Endothelial cell (in vitro differentiated cells): Measurements from ENCODE around the gene PSMC3. TPM values are rescaled to one million over a fixed set of nuclear protein-coding genes. Genes with fewer than 3 reads are reported as not detected.
A peak's percentile ranks its signal among the peaks of the same experiment; 100 is the strongest.

Experiments used
- DNase-seq: peaks from one replicate; pipeline ENCODE4 v3.0.0; 2021; ENCODE audit warnings: low spot score
- H3K27ac Mint-ChIP-seq: one replicate; pipeline ENCODE4 v1.8.0; 2021; ENCODE audit warnings: mixed read lengths, inconsistent platforms; ENCODE audit not compliant: unreplicated experiment
- H3K27me3 Mint-ChIP-seq: one replicate; pipeline ENCODE4 v1.8.0; 2021; ENCODE audit warnings: mild to moderate bottlenecking, moderate library complexity, mixed read lengths, inconsistent platforms; ENCODE audit not compliant: unreplicated experiment
- H3K36me3 Mint-ChIP-seq: one replicate; pipeline ENCODE4 v1.8.0; 2021; ENCODE audit warnings: mild to moderate bottlenecking, low read depth, mixed read lengths, inconsistent platforms; ENCODE audit not compliant: unreplicated experiment
- H3K4me1 Mint-ChIP-seq: one replicate; pipeline ENCODE4 v1.8.0; 2021; ENCODE audit warnings: mild to moderate bottlenecking, mixed read lengths, inconsistent platforms; ENCODE audit not compliant: unreplicated experiment
- H3K4me3 Mint-ChIP-seq: one replicate; pipeline ENCODE4 v1.8.0; 2021; ENCODE audit warnings: mild to moderate bottlenecking, mixed read lengths, inconsistent platforms; ENCODE audit not compliant: unreplicated experiment
- H3K9me3 Mint-ChIP-seq: one replicate; pipeline ENCODE4 v1.8.0; 2021; ENCODE audit warnings: mixed read lengths, inconsistent platforms; ENCODE audit not compliant: unreplicated experiment
- CTCF ChIP-seq: fragments of 200-600 bp; sonication (generic); IDR thresholded peaks from one replicate; pipeline ENCODE4 v1.5.0; 2021; ENCODE audit warnings: antibody characterized with exemption; ENCODE audit not compliant: unreplicated experiment
- total RNA-seq: library from RNA; stranded (reverse); fragmentation: NEBNext Ultra II Directional; extraction: Animal tissue kit (Norgen Biotek cat#: 25700); gene quantifications from one replicate; pipeline ENCODE4 v1.2.1, GENCODE V29; 2021; ENCODE audit not compliant: unreplicated experiment

Gene PSMC3
- total RNA-seq, 1 donor from 2014 or later, result 127 TPM

- H3K4me1 Mint-ChIP-seq, result peaks cover 47% of the 10 kb centered on the region
- TF ChIP-seq CTCF, result no peak
- DNase-seq, result no peak
- H3K4me3 Mint-ChIP-seq, result peak overlapping the region; percentile 12
- H3K27me3 Mint-ChIP-seq, result peaks cover 11% of the 10 kb centered on the region
- peak overlapping the region; percentile 90 for H3K27ac Mint-ChIP-seq
- peaks cover 32% of the 10 kb centered on the region for H3K36me3 Mint-ChIP-seq
- H3K9me3 Mint-ChIP-seq, result no peaks in the 10 kb centered on the region
Observed at GRCh38 chr11:47467357-47467756, 41.1 kb upstream of the PSMC3 start.

- H3K4me3 Mint-ChIP-seq, result no peak overlapping the region
- peaks cover 11% of the 10 kb centered on the region for H3K27me3 Mint-ChIP-seq
- H3K27ac Mint-ChIP-seq, result peak overlapping the region; percentile 90
- no peaks in the 10 kb centered on the region for H3K9me3 Mint-ChIP-seq
- H3K36me3 Mint-ChIP-seq, result peaks cover 30% of the 10 kb centered on the region
- DNase-seq, result peak; percentile 26
- H3K4me1 Mint-ChIP-seq, result peaks cover 49% of the 10 kb centered on the region
- no peak for TF ChIP-seq CTCF
Observed at GRCh38 chr11:47466701-47467250, 40.5 kb upstream of the PSMC3 start.

- H3K4me3 Mint-ChIP-seq, result peak overlapping the region; percentile 16
- peak overlapping the region; percentile 90 for H3K27ac Mint-ChIP-seq
- peaks cover 49% of the 10 kb centered on the region for H3K4me1 Mint-ChIP-seq
- H3K36me3 Mint-ChIP-seq, result peaks cover 27% of the 10 kb centered on the region
- peaks cover 10% of the 10 kb centered on the region for H3K27me3 Mint-ChIP-seq
- H3K9me3 Mint-ChIP-seq, result no peaks in the 10 kb centered on the region
- DNase-seq, result no peak
- TF ChIP-seq CTCF, result no peak
Observed at GRCh38 chr11:47466201-47466600, 40.0 kb upstream of the PSMC3 start.

GRCh38 chr11:47464483-47464882 is 38.2 kb upstream of the PSMC3 start:
- Mint-ChIP-seq H3K4me3 (no peak overlapping the region), H3K36me3 (peaks cover 19% of the 10 kb centered on the region), H3K9me3 (no peaks in the 10 kb centered on the region), H3K27ac (no peak overlapping the region), H3K27me3 (peaks cover 8% of the 10 kb centered on the region), H3K4me1 (peaks cover 45% of the 10 kb centered on the region)
- no peak for TF ChIP-seq CTCF
- DNase-seq, result no peak

- no peaks in the 10 kb centered on the region for H3K9me3 Mint-ChIP-seq
- no peak overlapping the region for H3K4me3 Mint-ChIP-seq
- H3K4me1 Mint-ChIP-seq, result peaks cover 22% of the 10 kb centered on the region
- peaks cover 9% of the 10 kb centered on the region for H3K27me3 Mint-ChIP-seq
- no peak for TF ChIP-seq CTCF
- peak overlapping the region; percentile 44 for H3K27ac Mint-ChIP-seq
- DNase-seq, result no peak
- peaks cover 9% of the 10 kb centered on the region for H3K36me3 Mint-ChIP-seq
Observed at GRCh38 chr11:47461876-47462275, 35.6 kb upstream of the PSMC3 start.
